GM19328 (cell line): Measurements from ENCODE around the gene ZBTB7B.
"Not testable (repeated sequence)": the region's sequence is repeated elsewhere in the genome, so short reads cannot be mapped to it uniquely, and the experiment has no call there.

ENCODE experiments used
- ATAC-seq: cut with Tn5 transposase; IDR thresholded peaks from one replicate; pipeline ENCODE4 v1.9.1; 2021; ENCODE audit warnings: mild to moderate bottlenecking, moderate library complexity; ENCODE audit not compliant: unreplicated experiment

The ZBTB7B gene

DNA sequence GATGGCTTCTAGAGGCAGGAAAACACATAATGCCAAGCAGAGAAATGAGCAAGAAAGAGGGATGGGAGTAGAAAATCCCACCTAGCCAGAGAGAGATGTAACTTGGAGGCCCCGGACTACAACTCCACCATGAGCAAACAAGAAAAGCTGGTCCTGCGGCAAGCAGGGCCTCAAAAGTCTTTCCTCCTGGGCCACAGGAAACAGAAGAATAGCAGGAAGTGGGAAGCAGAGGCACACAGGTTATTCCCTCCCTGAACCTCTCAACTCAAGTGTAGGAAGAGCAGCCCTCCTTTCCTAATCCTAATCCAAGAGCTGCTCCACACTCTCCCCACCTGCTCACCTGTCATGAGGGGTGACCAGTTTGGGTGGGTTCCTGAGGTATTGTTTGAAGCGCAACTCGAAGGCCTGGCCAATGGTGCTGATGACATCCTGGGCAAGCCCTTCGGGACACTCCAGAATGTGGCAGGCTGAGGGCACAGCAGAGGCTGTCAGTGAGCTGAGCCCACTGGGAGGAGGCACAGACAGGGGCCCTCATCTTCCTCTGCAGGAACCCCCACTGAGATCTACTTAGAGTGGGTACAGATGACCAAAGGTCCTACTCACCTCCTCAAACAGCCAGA, 35.2 kb upstream of the ZBTB7B start:
- ATAC-seq, result no peak

DNA sequence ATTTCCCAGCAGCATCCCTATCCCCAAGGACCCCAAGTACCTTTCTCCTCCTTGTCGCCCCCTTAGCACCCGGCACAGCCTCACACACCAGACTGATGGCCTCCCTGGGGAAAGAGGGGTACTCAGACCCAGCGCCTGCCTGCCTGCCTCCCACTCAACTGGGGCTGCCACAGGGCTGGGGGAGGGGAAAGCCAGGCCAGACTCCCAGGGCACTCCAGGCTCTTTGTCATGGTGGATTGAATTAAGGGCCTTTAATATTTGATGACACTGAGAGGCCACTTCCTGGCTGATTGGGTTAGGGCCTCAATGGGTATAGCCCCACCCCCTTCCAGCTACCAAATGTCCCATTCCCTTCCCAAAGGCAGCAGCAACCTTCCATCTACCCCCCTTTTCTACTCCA, 33.9 kb upstream of the ZBTB7B start:
- no peak for ATAC-seq

DNA sequence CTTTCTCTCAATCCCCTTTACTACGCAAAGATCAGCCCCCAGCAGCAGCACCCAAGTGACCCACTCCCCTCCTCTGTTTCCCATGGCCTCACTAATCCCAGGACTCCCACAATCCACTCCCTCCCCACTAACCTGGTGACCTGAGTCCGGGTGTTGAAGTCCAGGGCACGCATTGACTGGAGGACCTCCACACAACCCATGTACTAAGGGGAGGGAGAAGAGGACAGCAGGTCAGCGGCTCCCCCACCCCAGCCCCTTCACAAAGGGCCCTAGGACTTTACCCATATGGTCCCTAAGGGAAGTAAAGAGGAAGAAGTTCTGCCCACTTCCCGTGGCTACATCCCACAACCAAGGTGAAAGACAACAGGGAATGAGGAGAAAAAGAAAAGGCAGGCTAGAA, 33.4 kb upstream of the ZBTB7B start:
- ATAC-seq, result no peak

DNA sequence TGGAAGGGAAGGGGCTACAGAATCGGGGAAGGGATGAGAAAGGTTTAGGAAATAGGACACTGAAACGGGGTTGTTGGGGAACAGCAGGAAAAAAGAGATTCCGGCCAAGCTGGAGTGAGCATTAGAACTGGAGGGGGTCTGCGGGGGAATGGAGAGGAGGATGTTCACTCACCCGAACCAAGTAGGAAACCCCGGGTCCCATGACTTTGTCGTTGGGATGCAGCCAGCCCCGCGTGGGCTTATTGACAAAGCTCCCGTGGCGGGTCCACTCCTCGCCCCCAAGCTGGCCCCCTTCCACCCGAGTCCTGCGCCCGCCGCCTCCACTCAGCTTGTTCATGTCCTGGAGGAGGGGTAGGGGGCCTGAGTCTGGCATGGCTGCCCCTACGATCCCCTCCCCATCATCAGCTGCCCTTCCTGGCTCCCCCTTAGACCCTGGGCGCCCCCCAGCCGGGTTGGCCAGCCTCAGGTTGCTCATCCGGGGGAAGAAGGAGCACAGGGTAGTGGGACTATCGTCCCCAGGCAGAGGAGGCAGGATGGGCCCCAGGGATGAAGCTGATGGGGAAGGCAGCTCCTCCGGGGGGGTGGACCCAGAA, 32.6 kb upstream of the ZBTB7B start:
- no peak for ATAC-seq

DNA sequence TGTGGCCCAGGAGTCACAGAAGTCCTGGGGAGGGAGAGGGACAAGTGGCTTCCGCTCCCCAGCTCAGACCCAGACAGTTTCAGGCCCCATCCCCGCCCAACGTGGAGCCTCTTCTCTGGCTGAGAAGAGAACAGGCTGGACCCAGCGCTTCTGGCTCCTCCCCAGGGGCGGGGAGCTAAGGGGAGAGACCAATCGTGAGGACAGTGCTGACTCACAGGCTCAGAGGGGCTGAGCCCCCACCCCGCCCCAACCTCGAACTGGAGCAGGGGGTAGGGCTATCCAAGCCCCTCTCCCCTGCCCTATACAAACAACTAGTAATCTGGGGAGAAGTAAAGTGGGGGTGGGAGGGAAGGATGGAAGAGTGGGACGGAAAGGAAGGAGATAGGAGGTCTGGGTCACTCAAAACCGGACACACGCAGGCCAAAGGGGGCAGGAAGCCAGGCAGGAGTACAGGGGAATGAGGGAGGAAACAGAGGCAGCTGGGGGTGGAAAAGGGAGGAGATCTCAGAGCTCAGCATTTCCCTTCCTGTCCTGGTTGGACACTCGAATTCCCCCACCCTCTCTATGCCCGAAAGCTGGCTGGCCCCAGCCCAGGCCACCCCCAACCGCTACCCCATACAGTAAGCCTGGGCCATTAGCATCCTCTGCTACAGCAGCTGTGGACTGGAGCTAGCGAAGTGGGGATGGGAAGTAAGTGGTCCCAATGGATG, 31.8 kb upstream of the ZBTB7B start, which contains the start of gene SHC1:
SHC1 (minus strand) TSS at position 117 of the 710 bp plus-strand sequence. CDS start 221 bp downstream, outside the sequence.
- ATAC-seq, result no peak

DNA sequence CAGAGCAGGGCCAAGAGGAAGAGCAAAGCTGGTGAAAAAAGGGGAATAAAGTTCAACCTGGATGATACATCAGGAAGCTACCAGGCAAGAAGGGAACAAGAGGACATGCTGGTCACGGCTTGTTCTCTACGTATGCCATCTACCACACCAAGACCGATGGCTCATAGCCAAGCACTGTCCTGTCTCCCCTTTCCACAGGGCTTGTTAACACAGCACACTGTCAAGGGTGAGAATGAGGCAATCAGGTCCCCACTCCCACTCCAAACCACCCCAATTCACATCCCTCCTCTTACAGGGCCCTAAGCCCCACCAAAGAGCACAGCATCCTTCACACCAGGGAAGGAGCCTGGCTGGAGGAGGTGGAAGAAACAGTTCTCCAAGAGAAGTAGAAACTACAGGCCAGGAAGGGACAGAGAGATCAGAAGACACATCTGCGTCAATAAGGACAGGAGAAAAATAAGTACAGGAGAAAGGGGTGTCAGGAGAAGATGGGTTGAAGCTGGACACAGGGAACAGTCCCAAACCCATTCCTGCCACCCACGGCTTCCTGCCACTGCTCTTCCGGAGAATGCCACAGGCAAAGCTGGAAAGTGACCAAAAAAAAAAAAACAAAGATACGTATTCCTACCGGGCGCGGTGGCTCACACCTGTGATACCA, 31.1 kb upstream of the ZBTB7B start:
- ATAC-seq, result no peak

DNA sequence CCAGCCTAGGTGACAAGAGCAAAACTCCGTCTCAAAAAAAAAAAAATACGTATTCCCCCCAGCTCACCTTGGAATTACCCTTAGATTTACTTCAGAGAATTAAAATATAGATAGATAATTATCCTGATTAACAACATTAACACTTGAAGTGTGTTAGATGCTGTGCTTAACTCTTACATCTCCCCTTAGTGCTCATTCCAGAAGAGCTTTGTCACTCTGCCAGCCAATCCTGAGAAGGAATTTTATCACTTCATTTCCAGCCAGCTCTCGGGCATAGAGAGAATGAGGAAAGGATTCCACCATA, 30.4 kb upstream of the ZBTB7B start:
- no peak for ATAC-seq

DNA sequence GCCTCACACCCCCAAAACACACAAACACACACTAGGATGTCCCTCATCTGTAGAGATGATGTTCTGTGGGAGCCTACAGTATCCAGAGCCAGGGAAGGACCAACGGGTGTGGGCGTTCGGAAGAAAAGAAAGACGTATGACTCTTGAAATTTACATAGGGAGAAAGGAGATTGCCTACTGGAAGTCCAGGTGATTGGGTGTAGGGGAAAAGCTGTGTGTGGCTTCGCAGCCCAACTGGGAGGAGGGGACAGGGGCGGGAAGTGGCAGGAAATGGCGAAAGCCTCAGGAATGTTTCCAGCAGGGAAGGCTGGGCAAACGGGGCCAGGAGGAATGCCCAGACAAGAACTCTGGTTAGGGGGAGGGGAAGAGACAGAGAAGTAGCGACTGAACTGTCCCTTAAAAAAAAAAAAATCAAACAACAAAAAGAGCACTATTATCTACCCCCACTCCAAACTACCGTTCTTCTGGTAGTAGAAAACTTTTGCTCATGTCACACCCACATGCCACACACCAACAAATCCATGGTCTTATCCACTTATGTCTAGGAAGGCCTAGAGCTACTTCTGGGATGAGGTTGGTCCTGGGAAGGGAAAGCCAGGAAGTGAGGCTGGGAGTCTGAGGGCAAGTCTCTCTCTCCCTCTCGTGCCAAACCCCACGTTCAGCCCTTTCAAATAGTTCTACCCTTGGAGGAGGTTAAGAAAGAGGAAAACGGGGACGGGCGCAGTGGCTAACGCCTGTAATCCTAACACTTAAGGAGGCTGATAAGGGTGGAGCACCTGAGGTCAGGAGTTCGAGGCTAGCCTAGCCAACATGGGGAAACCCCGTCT, 29.9 kb upstream of the ZBTB7B start:
- no peak for ATAC-seq

DNA sequence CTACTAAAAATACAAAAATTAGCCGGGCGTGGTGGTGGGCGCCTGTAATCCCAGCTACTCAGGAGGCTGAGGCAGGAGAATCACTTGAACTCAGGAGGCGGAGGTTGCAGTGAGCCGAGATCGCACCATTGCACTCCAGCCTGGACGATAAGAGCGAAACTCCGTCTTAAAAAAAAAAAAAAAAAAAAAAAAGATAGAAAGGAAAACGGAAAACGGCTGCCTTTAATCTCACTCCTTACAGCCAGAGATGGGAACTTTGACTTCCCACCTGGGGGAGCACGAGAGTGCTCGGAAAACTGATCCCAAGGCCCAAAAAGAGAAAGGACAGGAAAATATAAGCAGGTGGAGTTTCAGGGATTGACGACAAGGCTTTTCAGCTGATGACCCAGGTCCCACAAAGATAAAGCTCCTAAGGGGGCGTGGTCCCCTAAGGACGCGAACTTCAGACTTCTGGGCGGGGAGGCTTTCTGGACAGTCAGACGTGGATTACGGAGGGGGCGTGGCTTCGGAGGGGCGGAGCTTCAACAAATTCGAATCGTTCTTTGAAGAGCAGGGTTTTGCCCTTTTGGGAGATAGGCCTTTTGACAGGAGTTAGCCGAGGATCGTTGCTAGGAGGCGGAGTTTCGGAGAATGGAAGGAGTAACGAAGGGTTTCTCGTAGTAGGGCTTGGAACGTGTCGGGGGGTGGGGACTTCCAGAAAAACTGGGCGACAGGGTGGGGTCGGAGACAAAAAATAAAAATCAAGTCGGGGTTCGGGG, 29.1 kb upstream of the ZBTB7B start:
- ATAC-seq, result no peak

DNA sequence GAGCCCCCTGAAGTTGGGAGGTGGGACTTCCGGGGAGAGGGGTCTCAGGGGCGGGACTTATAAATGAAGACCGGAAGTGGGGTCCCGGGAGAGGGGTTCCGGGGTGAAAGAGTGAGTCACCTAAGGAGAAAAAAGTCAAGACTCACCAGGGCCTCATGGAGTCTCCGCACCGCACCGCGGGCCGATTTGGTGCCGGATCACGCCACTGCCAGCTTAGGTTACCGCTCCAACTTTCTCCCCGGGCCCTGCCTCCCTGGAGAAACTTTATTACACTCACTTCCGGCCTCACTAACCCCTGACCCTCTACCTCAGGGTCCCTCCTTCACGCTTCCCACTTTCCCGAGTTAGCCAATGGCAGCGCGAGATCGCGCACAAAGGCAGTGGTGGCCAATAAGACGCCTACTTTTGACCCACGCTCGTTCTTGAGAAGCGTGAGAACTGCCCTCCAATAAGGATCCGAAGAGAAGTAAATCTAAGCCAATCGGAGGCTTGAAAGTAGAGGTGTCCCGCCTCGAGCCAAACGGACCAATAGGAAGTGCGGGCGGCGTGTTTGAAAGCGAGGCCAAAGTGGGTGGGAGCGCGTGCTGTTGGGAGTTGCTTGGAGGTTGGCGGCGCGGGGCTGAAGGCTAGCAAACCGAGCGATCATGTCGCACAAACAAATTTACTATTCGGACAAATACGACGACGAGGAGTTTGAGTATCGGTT, 28.3 kb upstream of the ZBTB7B start, which contains the start of gene CKS1B:
CKS1B (plus strand) TSS at position 580 of the 706 bp plus-strand sequence; CDS start at position 645, 65 bp downstream.
- peak; percentile 74 for ATAC-seq

DNA sequence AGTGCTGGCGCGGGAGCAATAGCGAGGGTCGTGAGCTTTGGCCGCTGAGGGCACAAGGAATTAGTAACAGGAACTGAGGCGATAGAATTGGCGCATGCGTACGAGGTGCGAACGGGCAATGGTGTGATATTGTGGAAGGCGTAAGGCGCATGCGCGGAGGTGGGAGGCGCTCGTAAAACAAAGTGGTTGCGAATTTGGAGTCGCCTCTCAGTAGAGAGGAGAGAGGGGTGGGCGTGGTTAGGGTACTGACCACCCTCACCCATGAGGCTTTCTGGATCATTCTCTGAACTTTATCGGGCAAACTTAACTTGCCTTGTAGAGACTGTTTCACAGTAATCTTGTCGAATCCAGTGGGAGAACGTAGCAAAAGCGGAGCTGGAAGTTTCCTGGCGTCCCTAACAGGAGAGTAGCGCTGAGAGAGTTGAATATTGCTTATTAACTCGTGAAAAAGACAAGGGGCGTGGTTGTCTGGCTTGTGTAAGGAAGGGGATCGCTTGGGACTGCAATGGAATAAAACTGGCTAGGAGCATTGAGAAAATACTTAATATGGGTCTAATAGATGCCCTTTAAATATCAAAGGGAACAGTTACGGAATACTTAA, 27.7 kb upstream of the ZBTB7B start:
- peak; percentile 40 for ATAC-seq

DNA sequence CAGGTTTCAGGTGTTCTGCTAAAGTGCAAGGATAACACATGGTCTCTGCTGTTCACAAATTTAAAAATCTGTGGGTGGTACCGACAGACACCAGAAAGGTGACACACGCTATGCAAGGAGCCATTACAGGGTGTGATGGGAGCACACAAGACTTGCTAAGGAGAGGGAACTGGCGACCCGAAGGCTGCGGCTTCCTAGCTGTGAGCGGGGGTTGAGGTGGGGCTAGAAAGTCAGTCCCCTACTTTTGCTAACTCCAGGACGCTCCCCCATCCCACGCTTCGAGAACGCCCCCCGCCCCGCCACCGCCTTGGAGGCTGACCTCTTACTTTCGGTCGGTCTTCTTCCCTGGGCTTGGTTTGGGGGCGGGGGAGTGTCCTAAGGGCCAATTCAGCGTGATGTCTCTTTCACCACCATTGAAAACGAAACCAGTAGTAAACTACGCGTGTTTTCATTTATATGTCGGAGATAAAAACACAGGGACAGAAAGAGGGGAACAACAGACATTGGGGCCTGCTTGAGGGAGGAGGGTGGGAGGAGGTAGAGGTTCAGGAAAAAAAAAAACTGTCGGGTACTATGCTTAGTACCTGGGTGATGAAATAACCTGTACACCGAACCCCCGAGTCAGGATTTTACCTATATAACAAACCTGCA, 27.1 kb upstream of the ZBTB7B start:
- ATAC-seq, result no peak

DNA sequence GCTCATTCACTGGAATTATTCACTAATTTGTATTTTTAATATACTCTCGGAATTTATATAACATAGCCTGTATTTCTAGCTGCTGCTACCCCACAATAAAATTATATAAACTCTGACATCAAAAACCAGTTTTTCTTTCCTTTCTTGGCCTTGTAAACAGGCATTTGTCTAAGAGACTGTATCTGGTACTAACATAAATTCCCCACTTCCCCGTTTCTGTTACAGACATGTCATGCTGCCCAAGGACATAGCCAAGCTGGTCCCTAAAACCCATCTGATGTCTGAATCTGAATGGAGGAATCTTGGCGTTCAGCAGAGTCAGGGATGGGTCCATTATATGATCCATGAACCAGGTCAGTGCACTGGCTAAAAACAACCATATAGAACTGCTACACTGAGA, 24.8 kb upstream of the ZBTB7B start:
- not testable (repeated sequence) for ATAC-seq

DNA sequence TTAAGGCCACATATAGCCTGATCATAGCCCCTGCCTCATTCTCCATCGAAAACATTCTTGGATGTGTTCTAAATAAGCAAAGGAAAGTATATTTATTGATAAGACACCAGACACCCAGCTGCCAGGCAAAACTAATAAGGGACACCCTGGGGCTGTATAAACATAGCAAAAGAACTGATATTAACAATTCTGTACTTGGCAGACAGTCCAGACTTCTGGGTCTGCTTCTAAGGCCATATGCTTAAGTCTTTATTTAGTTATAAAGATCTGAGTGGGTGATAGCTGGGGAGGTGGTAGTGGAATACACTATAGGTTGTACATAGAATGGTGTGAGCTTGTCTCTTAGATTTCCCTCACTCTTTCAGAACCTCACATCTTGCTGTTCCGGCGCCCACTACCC, 24.2 kb upstream of the ZBTB7B start:
- no peak for ATAC-seq

DNA sequence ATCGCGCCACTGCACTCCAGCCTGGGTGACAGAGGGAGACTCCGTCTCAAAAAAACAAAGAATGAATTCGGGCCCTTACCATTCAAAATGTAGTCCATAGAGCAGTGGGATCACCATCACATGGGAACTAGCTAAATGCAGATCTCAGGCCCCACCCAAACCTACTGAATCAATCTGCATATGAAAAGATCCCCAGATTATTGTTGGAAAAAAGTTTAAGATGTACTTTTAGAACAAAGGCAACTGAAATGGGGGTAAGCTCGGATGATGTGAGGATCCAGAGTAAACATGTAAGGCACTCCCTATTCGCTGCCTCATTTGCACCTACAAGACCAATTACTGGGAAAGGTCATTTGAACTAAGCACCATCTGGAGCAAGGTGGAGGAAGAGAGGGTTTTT, 20.3 kb upstream of the ZBTB7B start:
- ATAC-seq, result no peak

DNA sequence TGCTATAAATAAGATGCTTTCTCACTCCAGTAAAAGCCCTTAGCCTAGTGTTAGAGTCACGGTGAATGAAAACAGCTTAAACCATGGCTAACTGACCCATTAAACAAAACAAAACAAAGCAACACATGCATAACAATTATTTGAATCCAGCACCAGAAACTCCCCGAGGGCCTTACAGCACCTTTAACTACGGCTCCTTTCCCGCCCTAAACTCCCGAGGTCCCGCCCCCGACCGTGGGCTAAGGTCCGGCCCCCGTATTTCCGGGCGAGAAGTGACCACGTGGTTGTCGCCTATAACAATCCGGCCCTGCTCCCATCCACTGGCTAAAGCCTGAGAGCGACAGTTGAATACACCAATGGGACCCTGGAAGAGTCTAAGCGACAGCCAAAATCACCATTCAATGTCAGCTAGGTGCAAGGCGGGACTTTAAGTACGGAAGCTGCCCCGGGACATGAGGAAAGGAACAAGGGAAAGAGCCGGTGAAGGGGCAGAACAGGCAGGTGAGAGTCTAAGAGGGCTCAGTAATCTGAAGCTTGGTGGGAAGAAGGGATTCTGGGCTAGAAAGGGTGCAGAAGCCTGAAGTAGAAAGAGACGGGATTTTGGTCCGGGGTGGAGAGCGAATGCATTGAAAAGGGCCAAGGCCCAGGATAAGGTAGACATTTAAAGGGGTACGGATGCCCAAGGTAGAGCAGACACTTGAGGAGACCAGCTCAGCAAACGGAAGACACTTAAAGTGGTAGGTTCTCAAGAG, 19.5 kb upstream of the ZBTB7B start, which contains the start of gene FLAD1:
FLAD1 (plus strand) TSS at position 448 of the 752 bp plus-strand sequence. CDS start 351 bp downstream, outside the sequence.
- peak; percentile 97 for ATAC-seq

DNA sequence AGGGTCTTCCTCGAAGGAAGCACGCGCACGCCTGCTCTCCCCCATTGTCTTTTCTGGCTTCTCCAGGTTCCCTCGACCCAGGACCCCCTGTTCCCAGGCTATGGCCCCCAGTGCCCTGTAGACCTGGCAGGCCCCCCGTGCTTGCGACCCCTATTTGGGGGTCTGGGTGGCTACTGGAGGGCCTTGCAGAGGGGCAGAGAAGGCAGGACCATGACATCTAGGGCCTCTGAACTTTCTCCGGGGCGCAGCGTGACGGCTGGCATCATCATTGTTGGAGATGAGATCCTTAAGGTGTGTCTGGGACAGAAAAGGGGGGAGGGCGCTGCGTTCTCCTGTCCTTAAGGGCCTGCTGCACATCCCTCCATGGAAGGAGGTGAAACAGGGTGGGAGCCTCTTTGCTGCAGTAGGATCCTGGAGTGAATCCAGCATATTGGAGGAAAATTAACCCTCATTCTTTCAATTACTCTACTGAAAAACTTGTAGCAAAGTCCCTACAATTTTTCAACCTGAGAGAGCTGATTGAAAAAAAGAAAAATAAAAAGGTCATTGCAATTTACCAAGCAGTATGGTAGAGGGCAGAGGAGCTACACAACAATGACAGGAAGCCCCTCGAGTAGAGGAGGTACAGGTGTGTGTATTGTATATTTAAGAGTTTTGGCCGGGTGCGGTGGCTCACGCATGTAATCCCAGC, 18.7 kb upstream of the ZBTB7B start:
- no peak for ATAC-seq
